TTC549 (cell line): Measurements from ENCODE around the gene KBTBD12.
"Not testable (repeated sequence)": the region's sequence is repeated elsewhere in the genome, so short reads cannot be mapped to it uniquely, and the experiment has no call there.

Experiments used
- FAIRE-seq: peaks from 2 replicates; lab custom pipeline; 2012; peaks lifted over from hg19 to GRCh38; lab: Jason Lieb, UNC

Gene KBTBD12

DNA sequence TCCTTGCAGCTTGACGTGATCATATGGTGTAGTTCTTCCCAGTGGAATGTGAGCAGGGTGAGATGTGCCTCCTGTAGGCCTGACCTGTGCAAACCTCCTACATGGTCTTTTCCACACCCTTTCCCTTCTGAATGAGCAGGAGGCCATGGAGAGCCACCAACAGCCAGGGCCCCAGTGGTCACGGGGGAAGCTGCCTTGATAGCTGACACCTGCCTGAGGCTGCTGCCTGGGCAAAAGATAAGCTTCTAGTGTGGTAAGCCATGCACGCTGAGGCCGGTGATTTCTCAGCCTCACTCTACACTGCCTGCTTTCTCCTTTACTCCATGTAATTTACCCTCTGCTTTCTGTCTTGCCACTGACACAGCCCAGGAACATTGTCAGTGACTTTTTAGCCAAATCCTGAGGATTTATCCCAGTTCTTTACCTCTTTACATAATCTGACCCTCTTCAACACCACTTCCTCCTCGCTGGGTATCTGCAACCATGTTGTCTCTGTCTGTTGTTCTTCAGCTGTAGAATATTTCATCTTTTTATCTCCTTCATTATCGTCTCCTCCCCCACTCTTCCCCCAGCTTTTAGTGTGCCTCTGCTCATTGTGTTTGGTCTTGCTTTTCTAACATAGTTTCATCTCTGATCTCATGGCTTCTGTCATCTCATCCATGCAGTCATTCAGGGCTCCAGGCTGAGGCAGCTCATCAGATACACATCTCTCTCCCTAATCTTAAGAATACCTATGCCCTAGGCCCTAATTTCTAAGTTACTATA is 11.2 kb upstream of the KBTBD12 start:
- no peak for FAIRE-seq

DNA sequence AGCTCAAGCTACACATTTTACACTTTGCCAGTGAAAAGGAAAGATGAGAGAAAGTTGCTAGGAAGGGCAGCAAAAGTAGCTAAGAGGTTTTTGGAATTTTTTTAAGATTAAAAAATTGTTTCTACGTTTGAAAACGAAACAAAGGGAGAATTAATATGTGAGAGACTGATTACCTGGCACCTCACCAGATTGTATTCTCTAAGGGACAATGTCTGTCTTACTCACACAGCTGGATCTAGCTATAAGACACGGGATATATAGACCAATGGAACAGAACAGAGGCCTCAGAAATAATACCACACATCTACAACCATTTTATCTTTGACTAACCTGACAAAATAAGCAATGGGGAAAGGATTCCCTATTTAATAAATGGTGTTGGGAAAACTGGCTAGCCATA is 9.5 kb upstream of the KBTBD12 start:
- no peak for FAIRE-seq

DNA sequence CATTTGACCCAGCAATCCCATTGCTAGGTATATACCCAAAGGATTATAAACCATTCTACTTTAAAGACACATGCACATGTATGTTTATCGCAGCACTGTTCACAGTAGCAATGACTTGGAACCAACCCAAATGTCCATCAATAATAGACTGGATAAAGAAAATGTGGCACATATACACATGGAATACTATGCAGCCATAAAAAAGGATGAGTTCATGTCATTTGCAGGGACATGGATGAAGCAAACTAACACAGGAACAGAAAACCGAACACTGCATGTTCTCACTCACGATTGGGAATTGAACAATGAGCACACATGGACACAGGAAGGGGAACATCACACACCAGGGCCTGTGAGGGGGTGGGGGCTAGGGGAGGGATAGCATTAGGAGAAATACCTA is 8.4 kb upstream of the KBTBD12 start:
- FAIRE-seq = not testable (repeated sequence)

DNA sequence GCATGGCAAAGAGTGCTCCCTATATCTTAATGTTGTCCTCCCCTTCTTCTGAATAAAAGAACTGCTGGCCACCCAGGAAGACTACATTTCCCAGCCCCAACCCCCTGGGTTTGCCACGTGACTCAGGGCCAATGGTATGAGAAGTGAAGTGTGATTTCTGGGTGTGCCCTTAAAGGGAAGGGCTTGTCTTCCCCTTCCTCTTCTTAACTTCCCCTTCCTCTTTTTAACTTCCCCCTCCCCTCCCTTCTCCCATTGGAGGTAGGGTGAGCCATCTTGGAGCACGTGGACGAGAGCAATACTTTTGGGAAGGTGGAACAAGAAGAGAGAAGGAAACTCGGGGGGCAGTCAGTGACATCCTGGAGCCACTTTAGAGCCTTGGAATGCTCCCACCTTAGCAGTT is 6.8 kb upstream of the KBTBD12 start:
- FAIRE-seq = no peak

DNA sequence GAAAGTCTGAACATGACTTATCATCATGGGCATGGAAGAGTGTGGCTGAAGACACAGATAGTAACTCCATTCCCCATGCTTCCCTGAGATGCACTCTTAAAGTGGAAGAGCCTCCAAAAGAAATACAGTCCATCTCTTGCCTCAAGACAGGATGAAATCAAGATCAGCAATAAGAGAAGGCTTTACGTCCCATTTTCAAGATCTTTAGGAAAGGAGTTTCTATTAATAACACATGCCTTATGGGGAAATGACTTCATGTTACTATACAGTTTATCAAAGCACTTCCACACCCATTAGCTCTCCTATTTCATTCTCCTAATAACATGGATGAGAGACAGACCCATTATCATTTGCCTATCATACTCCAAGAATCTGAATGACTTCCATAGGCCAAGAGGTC is 6.1 kb upstream of the KBTBD12 start:
- FAIRE-seq = no peak

DNA sequence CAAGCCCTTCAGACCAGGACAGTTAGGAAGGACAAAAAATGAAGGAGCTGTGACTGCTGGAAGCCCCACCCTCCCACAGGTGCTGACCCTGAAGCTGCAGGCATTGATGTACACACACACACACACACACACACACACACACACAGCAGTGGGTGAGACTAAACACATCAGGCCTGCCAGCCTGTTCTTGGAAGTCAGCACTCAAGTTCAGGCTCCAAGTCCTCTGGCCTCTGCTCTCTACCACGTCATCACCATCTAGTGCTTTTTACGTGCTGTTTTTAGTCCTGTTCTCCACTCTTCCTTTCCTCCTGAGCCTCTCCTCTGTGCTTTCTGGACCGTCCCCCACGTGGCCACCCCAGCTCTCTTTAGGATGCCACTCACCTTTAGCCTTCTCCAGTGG is 5.4 kb upstream of the KBTBD12 start:
- FAIRE-seq = no peak

DNA sequence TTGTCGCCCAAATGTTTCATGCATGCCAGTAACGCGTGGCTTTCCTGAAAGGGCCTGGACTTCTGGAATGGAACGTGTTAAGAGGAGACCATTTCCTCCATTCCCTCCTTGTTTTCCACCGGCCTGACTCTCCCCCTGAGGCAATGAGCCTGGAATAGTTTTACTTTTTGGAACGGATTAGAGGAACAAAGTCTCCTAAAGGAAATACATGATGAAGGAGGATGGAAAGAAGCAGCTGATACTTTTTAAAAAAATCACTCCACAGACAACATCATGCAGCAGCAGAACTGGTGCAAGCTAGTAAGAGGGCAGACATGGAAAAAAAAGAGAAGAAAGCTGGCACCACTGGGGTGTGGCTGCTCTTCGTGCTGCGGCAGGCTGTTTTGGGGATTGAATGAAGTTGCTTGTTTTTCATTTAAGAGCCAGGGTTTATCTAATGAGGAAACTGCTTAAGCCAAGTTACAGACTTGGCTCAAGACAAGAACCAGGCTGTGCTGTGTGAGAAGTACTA is 3.6 kb upstream of the KBTBD12 start:
- no peak for FAIRE-seq

DNA sequence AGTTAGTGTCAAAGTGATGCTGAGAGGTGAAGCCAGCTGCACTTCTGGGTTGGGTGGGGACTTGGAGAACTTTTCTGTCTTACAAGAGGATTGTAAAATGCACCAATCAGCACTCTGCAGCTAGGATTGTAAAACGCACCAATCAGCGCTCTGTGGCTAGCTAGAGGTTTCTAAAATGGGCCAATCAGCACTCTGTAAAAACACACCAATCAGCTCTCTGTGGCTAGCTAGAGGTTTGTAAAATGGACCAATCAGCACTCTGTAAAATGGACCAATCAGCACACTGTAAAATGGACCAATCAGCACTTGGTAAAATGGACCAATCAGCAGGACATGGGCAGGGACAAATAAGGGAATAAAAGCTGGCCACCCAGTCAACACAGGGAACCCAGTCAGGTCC is 1.2 kb upstream of the KBTBD12 start:
- FAIRE-seq = not testable (repeated sequence)

DNA sequence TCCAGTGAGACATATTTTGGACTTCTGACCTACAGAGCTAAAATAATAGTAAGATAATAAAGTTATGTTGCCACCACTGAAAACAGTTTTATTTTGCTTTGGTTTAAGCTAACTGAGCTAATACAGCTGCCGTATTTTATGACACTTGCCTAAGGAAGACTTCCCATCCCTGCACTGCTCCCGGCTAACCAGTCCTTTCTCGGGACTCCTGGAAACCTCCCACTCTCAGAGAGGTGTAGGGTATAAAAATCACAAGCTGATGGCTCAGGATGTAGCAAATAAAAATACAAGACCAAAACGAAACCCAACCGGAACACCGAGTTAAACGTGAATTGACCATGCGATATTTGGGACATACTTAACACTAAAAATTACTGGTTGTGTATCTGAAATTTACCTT is 448 bp upstream of the KBTBD12 start:
- no peak for FAIRE-seq

DNA sequence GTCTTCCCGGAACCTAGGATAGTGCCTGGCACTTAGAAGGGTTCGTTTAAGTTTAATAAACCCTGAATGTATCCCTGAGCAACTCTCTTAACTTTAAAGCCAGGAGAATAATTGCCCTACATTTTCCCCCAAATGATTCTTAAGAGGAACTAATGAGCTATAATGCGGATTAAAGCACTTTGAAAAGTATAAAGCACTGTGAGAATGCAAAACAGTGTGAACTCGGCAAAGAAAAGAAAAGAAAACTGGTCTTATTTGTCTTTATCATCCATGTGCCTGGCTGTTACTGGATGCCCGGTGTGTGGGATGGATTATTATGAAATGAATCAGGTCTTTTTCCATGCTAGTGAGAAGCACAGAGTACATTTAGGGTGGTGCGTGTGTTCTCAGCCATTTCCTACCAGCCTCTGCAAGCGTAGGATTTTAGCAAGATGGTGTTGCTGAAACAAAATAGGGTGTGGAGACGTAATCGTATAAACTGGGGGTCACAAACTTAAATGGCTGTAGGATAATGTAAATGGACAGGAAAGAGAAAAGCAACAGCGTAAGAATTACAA is 983 bp downstream of the KBTBD12 start:
- no peak for FAIRE-seq

DNA sequence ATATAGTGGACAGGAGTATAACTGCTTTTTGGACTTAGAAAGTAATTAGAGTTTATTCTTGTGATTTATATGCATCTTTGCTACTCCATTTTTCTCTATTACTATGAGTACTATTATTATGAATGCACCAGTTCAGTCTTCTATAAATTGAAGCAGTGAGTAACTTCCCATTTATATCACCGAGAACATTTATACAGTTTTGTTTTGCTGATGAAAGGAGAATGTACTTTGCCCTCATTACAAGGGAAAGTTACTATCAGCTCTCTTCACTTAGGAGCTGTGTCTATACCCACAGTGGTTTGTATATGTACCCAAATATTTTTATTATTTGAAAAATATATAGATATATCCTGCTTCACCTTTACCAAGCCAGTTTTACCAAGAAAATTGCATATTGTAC is 5.7 kb downstream of the KBTBD12 start:
- FAIRE-seq = no peak

DNA sequence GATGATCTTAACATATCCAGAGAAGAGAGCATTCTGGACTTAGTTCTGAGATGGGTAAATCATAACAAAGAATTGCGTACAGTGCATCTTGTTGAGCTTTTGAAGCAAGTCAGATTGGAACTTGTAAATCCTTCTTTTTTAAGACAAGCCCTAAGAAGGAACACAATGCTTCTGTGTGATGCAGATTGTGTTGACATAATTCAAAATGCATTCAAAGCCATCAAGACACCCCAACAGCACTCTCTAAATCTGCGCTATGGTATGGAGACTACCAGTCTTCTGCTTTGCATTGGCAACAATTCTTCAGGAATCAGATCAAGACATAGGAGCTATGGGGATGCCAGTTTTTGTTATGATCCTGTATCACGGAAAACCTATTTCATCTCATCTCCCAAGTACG is 8.6 kb downstream of the KBTBD12 start:
- no peak for FAIRE-seq

DNA sequence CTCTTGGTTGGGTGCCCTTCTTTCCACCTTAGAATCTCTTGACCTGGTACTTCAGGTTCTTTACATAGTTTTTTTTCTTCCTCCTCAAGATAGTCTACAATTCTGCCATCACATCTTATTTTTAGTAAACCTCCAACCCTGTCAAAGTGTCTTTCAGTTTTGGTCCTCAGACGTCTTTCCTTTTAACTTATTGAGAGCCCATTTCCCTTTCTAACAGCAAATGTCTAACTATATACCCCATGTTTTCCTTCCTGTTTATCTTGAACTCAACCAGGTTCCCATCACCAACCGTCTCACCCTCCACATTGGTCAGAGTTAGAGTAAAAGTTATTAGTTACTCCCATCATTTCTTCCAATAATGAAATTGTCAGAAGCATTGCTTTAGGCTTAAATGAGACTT is 10.4 kb downstream of the KBTBD12 start:
- no peak for FAIRE-seq

DNA sequence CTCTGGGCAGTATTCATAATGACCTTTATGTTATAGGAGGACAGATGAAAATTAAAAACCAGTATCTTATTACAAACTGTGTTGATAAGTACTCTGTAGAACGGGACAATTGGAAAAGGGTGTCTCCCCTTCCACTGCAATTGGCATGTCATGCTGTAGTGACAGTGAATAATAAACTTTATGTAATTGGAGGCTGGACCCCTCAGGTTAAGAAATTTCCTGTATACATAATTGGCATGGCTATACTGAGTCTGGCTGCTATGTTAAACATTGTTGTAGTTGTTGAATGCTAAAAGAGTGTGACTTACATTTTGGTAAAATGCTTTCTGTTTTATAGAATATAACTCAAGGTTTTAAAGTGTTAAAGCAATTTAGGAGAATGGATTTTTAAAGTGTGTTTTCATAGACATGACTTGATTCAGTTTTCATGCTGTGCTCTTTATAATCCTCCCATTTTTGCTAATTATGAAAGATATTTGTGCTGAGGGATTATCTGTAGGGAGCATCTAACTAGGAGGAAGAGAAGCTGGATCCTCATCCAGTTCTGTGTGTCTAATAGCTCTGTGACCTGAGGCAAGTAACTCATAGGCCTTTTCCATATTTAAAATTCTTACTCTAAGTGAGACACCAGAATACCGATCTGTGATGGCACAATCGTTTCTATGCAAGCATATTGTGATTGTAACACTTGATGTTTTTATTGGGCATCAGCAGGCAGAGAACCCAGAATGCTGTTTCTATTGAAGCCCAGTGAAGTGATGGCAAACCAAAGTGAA is 13.0 kb downstream of the KBTBD12 start:
- FAIRE-seq = no peak

DNA sequence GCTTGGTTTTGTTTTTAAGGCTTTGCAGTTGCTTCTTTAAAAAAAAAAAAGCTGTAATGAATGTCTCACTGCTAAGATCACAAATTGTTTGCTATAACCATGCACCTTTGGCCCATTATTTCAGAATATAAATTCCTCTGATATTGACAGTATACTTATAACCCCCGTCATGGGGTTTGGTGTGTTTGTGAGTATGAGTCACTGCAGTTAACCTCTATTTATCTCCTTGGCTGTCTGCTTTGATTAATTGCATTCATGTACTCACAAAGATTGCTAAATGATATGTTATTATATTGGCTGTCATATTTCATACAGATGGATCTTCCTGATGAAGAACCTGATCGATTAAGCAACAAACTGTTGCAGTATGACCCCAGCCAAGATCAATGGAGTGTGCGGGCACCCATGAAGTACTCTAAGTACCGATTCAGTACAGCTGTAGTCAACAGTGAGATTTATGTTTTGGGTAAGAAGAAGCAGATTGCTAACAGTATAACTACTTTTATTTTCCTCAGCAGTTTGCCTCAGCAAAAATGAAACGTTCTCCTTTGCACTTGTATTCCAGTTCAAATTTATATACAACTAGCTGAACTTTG is 14.9 kb downstream of the KBTBD12 start:
- no peak for FAIRE-seq

DNA sequence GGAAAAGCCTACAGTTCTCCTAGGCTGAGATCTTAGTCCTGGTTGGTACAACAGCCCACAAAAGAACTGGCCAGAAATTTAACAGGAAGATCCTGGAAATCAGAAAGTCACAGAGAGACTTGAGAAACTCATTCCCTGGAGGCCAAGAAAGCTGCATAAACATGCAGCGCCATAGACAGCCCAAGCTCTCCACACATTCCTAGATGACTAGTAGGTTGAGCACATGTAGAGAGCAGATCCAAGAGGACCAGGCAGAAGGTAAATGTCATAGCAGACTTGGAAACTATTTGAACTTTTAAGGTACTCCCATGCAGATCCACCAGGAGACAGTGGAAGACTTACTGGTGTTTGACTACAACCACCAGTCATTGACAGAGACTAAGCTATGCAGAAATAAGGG is 18.4 kb downstream of the KBTBD12 start:
- no peak for FAIRE-seq

DNA sequence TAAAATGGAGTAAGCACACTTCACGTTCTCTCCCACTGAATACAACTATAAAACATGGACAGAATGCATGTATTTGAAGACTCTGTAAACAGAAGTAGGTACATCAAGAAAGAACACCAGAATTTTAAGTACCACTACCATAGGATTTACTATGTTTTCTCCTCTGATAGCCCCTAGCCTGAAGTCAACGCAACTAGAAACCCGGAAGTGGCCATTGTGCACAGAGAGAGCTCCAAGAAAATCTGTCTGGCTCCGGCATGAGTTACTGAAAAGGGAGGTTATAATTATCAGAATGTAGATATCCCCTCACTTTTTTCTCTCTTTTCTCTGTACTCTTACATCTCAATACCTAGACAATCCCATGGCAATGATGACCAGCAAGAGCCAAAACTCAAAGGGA is 23.8 kb downstream of the KBTBD12 start:
- no peak for FAIRE-seq

DNA sequence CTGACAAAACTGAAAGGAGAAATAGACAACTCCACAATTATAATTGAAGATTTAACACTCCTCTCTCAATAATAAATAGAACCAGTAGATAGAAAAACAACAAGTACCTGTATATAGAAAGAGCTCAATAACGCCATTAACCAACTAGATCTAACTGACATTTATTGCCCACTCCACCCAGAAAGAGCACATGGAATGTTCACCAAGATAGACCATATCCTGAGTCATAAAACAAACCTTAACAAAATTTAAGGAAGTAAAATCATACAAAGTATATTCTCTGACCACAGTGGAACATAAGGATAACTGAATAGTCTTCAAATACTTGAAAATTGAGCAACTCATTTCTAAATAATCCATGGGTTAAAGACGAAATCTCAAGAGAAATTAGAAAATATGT is 25.1 kb downstream of the KBTBD12 start:
- FAIRE-seq = no peak

DNA sequence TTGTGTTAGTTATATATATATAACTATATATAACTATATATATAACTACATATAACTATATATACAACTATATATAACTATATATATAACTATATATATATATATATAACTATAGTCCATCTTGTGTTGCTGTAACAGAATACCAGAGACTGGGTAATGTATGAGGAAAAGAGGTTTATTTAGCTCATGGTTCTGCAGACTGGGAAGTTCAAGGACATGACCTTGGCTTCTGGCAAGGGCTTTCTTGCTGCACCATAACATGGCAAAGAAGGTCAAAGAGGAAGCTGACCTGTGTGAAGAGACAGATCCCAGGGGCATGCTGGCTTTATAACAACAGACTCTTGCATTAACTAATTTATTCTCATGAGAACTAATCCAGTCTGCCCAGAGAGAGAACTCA is 27.6 kb downstream of the KBTBD12 start:
- no peak for FAIRE-seq

DNA sequence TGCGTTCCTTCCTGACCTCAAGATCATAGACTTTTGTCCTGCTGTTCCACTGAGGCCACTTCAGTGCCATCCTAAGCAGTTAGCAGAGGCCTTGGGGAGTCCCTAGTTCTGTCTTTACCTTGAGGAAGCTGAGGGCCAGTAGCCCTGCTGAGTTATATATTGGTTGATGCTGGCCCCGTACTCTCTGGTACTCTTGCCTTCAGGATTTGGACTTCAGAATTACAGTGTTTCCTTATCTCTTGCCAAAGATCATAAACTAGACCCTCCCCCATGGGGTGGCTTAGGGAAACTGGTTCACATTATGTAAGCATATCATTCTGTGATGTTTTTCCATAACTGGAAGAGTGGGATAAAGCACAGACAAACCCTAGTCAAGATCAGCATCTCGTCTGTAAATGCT is 33.2 kb downstream of the KBTBD12 start:
- no peak for FAIRE-seq

DNA sequence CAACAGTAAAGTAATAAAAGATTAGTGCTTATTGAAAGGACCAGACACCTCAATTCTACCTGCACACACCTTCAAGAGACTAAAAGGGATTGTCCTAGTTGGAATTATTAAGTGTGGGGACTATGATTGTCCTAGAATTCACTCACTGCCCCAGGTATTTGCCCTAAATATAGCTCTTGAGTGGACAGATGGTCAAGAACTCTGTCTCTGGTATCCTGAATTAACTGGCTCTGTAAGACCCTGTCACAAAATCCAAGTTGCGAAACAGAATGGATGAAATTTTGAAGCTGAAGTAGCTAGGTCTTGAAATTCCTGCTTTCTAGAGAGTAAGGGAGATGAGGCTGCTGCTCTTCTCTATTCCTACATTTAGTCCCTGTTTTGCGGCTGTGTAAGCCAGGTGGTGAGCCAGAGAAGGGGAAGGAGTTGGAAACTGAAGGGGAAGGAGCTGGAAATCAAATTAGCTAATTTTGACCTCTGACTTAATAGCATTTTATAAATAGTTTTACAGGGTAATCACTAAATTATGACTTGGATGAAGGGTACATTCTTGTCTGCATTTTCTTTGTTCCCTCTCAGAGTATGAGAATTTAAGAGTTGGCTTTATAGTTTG is 34.5 kb downstream of the KBTBD12 start:
- no peak for FAIRE-seq

DNA sequence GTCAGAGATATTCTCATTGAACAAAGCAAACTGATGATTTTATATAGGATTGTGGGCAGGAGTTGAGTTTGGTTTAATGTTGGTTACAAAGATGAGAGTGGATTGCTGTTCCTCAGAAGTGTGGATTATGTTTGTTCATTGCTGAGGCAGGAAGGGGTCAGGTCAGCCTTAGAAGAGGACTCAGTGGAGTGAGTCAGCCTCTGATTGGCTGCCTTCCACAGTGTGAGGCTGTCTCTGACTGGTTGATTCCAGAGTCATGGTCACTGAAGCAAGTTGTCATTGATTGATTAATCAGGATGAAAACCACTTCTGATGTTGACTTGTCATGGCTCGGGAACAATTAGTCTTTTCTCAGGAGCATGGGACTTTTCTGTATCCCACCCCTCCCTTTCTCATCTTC is 36.2 kb downstream of the KBTBD12 start:
- FAIRE-seq = no peak
